ENCODE results near the gene CES4A.

DNA sequence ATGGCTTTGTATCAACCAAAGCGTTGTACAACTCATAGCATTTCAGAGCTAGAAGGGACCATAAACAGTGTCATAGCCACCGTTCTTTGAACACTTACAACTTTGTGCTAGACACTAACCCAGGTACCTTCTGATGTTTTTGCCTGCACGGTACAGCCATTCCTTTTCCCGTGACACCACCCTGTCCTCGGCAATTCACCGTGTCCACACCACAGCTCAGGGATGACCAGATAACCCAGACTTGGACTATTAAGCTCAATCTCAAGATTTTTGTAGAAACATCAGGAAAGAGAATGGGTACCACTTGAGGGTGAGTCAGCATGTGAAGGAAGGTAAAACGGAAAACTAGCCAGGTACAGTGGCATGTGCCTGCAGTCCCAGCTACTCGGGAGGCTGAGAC, 30.8 kb downstream of the CES4A start:
- TF ChIP-seq, protein P1, sequence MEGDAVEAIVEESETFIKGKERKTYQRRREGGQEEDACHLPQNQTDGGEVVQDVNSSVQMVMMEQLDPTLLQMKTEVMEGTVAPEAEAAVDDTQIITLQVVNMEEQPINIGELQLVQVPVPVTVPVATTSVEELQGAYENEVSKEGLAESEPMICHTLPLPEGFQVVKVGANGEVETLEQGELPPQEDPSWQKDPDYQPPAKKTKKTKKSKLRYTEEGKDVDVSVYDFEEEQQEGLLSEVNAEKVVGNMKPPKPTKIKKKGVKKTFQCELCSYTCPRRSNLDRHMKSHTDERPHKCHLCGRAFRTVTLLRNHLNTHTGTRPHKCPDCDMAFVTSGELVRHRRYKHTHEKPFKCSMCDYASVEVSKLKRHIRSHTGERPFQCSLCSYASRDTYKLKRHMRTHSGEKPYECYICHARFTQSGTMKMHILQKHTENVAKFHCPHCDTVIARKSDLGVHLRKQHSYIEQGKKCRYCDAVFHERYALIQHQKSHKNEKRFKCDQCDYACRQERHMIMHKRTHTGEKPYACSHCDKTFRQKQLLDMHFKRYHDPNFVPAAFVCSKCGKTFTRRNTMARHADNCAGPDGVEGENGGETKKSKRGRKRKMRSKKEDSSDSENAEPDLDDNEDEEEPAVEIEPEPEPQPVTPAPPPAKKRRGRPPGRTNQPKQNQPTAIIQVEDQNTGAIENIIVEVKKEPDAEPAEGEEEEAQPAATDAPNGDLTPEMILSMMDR (IDR thresholded peaks at IDR 0.05) = no peak
- TF ChIP-seq EZH2phosphoT487 (IDR thresholded peaks at IDR 0.05) = no peak
